Natural killer cell (primary cell): Measurements from ENCODE around the gene EPS15. TPM values are rescaled to one million over a fixed set of nuclear protein-coding genes. Genes with fewer than 3 reads are reported as not detected.

Source experiments
- ATAC-seq, 3 donors: fragments of 150-1000 bp in 2 of 3; fragments of 200-7000 bp in 1 of 3; cut with Tn5 transposase; 1 replicate in 1 of 3; 2 replicates in 2 of 3; pipeline ENCODE4 v1.10.0; 2021; ENCODE audit warnings: mild to moderate bottlenecking in 2 of 3, moderate library complexity in 2 of 3
- DNase-seq, 2 donors: peaks; one replicate each; pipeline versions ENCODE4 v3.0.0 to v3.0.0-alpha.2; 2013 to 2021; ENCODE audit warnings: mixed read lengths in 1 of 2
- H3K27ac ChIP-seq: one replicate; pipeline ENCODE4 v1.5.1; 2013; ENCODE audit warnings: mild to moderate bottlenecking, low read length
- H3K27me3 ChIP-seq: one replicate; pipeline ENCODE4 v1.6.1; 2013; ENCODE audit warnings: low read length; ENCODE audit not compliant: control insufficient read depth, insufficient read depth
- H3K36me3 ChIP-seq: one replicate; pipeline ENCODE4 v1.6.1; 2013; ENCODE audit warnings: low read length; ENCODE audit not compliant: control insufficient read depth, insufficient read depth
- H3K4me1 ChIP-seq: one replicate; pipeline ENCODE4 v1.6.1; 2013; ENCODE audit warnings: low read length; ENCODE audit not compliant: control insufficient read depth, insufficient read depth
- H3K4me3 ChIP-seq: one replicate; pipeline ENCODE4 v1.5.1; 2013; ENCODE audit warnings: low read length
- H3K9me3 ChIP-seq: one replicate; pipeline ENCODE4 v1.6.1; 2013; ENCODE audit warnings: low read length; ENCODE audit not compliant: control insufficient read depth, insufficient read depth
- H3K27ac Mint-ChIP-seq, 2 donors: one replicate each; pipeline ENCODE4 v1.8.0; 2022; ENCODE audit warnings: mild to moderate bottlenecking in 2 of 2, mixed read lengths in 2 of 2, moderate library complexity in 1 of 2
- H3K27me3 Mint-ChIP-seq, 2 donors: one replicate each; pipeline ENCODE4 v1.8.0; 2022; ENCODE audit warnings: low read depth in 2 of 2, mixed read lengths in 2 of 2
- H3K36me3 Mint-ChIP-seq: one replicate; pipeline ENCODE4 v1.8.0; 2022; ENCODE audit warnings: mixed read lengths
- H3K4me1 Mint-ChIP-seq, 2 donors: one replicate each; pipeline ENCODE4 v1.8.0; 2022; ENCODE audit warnings: mixed read lengths in 2 of 2
- H3K4me3 Mint-ChIP-seq: one replicate; pipeline ENCODE4 v1.8.0; 2022; ENCODE audit warnings: mild to moderate bottlenecking, moderate library complexity, mixed read lengths
- H3K9me3 Mint-ChIP-seq, 2 donors: one replicate each; pipeline ENCODE4 v1.8.0; 2022; ENCODE audit warnings: mixed read lengths in 2 of 2
- WGBS: methylation state at CpG from one replicate; pipeline ENCODE4 v1.1.7; 2013; ENCODE audit warnings: missing lambda C conversion rate; ENCODE audit not compliant: insufficient coverage; 5-methylcytosine and 5-hydroxymethylcytosine counted together
- intact Hi-C: fragments of 100-400 bp; cut with micrococcal nuclease; formaldehyde crosslinking; loops from one replicate; pipeline ENCODE4 v1.14.2; 2022
- total RNA-seq, 4 donors: library from RNA; stranded (reverse); fragments of 120-200 nt in 1 of 4; gene quantifications; one replicate each; pipeline versions ENCODE4 v1.2.3 to v1.2.4, GENCODE V29; 2013 to 2022
- TF ChIP-seq, protein P1 (sequence below): fragments of 200-600 bp; IDR thresholded peaks from one replicate; pipeline ENCODE4 v1.8.0; 2022; ENCODE audit warnings: antibody characterized with exemption

The EPS15 gene
- total RNA-seq, 3 donors from 2014 or later (not counting 1 experiment from before 2014, with no cell fraction given): 92.7 to 127 (median 93.5) TPM

DNA sequence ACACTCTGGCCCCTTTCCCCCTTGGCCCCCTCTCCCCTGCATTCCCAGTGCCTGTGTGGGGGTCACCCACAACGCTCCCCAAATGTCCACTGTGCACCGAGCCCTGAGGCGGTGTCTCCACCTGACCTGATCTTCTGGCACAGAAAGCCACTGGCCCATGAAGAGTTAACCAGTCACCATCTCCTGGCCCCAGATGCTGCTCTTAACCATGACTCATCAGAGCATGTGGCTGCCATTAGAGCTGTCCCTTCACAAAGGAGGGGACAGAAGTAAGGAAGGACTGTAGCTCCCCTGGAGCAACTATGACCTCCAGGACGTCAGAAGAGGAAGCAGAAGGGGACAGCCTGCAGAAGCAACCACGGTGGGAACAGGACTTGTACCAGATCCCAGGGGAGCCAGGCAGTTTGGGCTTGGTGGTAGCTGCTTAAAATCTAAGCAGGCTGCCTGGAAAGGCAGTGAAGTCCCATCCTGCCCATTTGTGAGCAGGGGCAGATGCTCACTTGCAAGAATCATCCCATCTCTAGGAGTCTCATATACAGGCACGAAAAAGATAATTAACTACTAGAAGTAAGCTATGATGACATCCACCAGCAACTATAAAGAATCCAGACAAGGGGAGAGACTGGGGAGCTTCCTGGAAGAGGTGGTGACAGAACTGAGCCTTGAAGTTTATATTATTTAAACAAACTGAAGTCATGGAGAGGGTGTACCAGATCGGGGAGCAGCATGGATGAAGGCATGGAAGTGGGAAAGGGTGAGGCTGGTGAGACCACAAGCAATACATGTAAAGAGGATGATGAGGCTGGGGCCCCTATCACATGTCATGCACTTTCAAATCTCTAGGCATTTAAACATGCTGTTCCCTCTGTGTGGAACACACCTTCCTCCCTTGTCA, 187.6 kb downstream of the EPS15 start:
- Mint-ChIP-seq H3K36me3 (no peaks in the 10 kb centered on the region), H3K27me3 (peaks cover 22 to 24% of the 10 kb centered on the region in 2 donors), H3K9me3 (no peaks in the 10 kb centered on the region), H3K4me1 (peaks cover 0 to 10% of the 10 kb centered on the region in 2 donors), H3K4me3 (peak overlapping the region; percentile 80), H3K27ac (no peak overlapping the region)
- Histone ChIP-seq H3K27me3 (peaks cover 14% of the 10 kb centered on the region), H3K9me3 (no peaks in the 10 kb centered on the region), H3K27ac (no peak overlapping the region), H3K36me3 (no peaks in the 10 kb centered on the region), H3K4me3 (no peak overlapping the region), H3K4me1 (peaks cover 10% of the 10 kb centered on the region)
- intact Hi-C loops: no loop called here
- TF ChIP-seq, protein P1, sequence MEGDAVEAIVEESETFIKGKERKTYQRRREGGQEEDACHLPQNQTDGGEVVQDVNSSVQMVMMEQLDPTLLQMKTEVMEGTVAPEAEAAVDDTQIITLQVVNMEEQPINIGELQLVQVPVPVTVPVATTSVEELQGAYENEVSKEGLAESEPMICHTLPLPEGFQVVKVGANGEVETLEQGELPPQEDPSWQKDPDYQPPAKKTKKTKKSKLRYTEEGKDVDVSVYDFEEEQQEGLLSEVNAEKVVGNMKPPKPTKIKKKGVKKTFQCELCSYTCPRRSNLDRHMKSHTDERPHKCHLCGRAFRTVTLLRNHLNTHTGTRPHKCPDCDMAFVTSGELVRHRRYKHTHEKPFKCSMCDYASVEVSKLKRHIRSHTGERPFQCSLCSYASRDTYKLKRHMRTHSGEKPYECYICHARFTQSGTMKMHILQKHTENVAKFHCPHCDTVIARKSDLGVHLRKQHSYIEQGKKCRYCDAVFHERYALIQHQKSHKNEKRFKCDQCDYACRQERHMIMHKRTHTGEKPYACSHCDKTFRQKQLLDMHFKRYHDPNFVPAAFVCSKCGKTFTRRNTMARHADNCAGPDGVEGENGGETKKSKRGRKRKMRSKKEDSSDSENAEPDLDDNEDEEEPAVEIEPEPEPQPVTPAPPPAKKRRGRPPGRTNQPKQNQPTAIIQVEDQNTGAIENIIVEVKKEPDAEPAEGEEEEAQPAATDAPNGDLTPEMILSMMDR: no peak
- DNase-seq: no peak
- WGBS: 57% methylated on average over 7 of the region's 7 CpGs
- peak in 2 of 3 donors; percentile 25 to 55 for ATAC-seq

DNA sequence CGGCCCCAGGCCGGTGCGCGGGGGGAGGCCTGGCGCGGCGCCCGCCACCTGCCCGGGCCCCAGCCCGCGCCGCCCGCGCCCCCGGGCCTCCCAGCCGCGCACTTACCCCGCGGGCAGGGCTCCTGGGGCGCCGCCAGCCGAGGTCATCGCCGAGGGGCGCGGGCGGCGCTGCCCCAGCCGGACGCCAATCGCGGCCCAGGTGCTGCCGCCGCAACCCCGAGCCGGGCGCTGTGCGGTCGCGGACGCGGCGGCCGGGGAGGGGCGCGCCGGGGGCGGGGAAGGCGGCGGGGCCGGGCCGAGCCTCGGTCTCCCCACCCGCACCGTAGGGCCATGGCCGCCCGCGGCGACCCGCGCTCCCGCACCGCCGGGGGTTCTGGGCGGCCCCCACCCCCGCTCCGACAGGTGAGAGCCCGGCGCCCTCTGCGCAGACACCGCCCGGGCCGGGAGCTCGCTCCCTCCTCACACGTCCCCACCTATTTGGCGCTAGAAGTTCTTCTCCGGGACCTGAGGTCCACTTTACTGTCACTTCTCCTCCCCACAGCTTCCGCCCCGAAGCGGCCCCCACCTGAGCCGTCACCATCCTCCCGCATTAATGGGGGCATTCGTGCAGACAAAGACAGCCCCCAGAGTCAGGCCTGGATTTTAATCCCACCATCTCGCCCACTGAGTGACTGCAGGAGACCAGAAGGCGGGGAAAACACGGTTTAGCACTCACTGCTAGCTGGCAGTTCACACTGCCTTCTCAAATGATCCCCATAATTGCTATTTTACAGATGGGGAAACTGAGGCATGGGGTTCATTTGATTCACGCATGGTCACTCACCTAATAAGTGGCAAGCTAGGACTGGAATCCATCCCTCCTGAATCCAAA, 188.5 kb downstream of the EPS15 start, which contains the start of gene TTC39A:
Gene TTC39A, minus strand, starts transcription at position 232 of the 871 bp plus-strand sequence. Its CDS starts 85 bp downstream, at position 147.
- Mint-ChIP-seq H3K4me3 (peak within 1 kb of the TSS; percentile 80), H3K27ac (no peak within 1 kb of the TSS), H3K9me3 (no peaks in the 10 kb centered on the region), H3K27me3 (peaks cover 29 to 31% of the 10 kb centered on the region in 2 donors), H3K4me1 (peaks cover 0 to 10% of the 10 kb centered on the region in 2 donors), H3K36me3 (no peaks in the 10 kb centered on the region)
- TF ChIP-seq, protein P1: no peak
- Histone ChIP-seq H3K27ac (no peak within 1 kb of the TSS), H3K36me3 (no peaks in the 10 kb centered on the region), H3K27me3 (peaks cover 14% of the 10 kb centered on the region), H3K9me3 (no peaks in the 10 kb centered on the region), H3K4me3 (no peak within 1 kb of the TSS), H3K4me1 (peaks cover 10% of the 10 kb centered on the region)
- WGBS: 4% methylated on average over 87 of the region's 87 CpGs
- ATAC-seq (peak; percentile 18 to 70 (median 34)), DNase-seq (no peak)
- intact Hi-C loops: no loop called here

DNA sequence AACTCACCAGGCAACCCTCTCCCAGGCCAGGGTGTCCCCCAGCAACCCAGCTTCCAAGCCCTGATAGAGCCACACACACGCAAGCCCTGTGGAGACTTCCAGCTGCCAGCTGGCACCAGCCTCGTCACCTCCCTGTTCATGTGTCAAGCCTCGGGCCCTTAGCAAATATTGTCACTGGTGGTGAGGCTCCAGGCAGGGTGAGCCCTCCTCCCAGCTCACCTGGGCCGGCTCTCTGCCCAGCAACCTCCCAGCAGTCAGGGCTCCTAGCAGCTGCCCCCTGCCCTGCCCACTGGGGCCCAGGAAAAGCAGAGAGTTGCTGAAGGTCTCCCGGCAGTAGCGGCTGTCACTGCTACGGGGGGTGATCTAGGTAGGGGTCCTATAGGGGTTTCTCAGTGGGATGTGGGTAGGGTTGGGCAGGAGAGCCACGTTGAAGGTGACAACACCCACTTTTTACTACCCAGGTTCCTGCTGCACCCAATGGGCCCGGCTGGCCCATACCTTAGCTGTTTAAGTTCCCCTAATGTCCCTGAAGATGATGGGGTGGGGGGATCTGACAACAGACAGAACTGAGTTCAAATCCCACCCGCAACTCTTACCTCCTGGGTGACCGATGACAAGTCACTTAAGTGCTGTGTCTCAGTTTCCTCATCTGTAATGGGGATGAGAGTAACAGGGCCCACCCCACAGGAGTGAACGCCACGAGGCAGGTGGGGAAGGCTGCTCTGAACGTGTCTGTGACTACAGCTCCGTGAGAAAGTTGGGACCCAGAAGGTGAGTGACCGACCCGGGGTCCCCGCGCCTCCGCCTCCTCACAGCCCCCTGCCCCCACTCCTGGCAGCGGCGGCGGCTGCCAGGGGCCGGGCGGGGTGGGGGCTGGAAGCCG, 189.4 kb downstream of the EPS15 start:
- Mint-ChIP-seq H3K27me3 (peaks cover 29 to 31% of the 10 kb centered on the region in 2 donors), H3K4me1 (peaks cover 0 to 10% of the 10 kb centered on the region in 2 donors), H3K4me3 (peak overlapping the region; percentile 55), H3K9me3 (no peaks in the 10 kb centered on the region), H3K27ac (no peak overlapping the region), H3K36me3 (no peaks in the 10 kb centered on the region)
- intact Hi-C loops: no loop called here
- DNase-seq: no peak
- H3K27me3 ChIP-seq: peaks cover 14% of the 10 kb centered on the region
- H3K27ac ChIP-seq: no peak overlapping the region
- no peaks in the 10 kb centered on the region for H3K36me3 ChIP-seq
- peak in 2 of 3 donors; percentile 7 to 17 for ATAC-seq
- 42% methylated on average over 25 of the region's 26 CpGs for whole genome bisulfite sequencing
- H3K4me1 ChIP-seq: peaks cover 10% of the 10 kb centered on the region
- no peak overlapping the region for H3K4me3 ChIP-seq
- no peaks in the 10 kb centered on the region for H3K9me3 ChIP-seq
- TF ChIP-seq, protein P1: no peak
